ENCODE data around the gene PRKAR1B.

The PRKAR1B gene

GRCh38 chr7:611281-611810 lies 115.7 kb downstream of the PRKAR1B start:
- H3K4me3 ChIP-seq (ENCODE audit: low read depth, low read length): no peak overlapping the region
- TF ChIP-seq CTCF (conservative IDR thresholded peaks at IDR 0.05; ENCODE audit: low read depth, low read length): no peak
- peak; percentile 15 for DNase-seq (ENCODE audit: low read depth)

GRCh38 chr7:610531-611280 lies 116.4 kb downstream of the PRKAR1B start:
- no peak for TF ChIP-seq CTCF (conservative IDR thresholded peaks at IDR 0.05; ENCODE audit: low read depth, low read length)
- DNase-seq (ENCODE audit: low read depth): peak; percentile 83
- H3K4me3 ChIP-seq (ENCODE audit: low read depth, low read length): no peak overlapping the region

DNA sequence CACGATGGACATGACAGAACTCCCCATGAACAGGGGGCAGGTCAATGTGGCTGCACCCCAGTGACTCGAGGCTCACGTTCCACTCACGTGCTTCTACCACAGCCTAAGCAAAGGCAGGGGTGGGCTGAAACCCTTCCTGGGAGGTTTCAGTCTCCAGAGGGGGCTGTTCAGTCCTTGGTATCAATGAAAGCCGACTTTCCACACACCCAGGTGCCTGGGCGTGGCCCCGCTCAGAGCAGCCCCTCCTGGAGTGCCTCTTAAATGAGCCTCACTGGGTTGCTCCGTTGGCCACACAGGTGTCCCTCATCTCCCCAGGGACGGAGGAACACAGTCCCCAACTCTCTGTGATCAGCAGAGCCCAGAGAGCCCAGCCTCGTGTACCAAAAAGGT lies 116.9 kb downstream of the PRKAR1B start:
- TF ChIP-seq CTCF (conservative IDR thresholded peaks at IDR 0.05; ENCODE audit: low read depth, low read length): no peak
- H3K4me3 ChIP-seq (ENCODE audit: low read depth, low read length): no peak overlapping the region

DNA sequence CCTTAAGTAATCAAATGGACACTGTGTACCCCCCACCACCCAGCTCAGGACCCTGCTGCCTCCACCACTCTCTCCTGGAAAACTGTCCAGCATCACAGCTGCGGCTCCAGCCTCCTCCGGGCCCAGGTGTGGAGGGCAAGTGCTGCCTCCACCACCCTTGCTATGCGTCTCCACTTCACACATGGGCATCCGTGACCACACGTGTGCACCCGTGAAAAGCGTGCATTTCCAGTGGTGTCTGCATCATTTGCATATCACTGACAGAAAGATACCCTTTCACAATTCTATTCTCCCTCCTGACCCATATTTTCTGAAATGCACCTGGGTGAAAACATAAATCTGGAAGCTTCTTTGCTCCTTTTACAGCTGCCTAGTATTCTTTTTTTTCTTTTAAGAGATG lies 117.7 kb downstream of the PRKAR1B start:
- no peak for TF ChIP-seq CTCF (conservative IDR thresholded peaks at IDR 0.05; ENCODE audit: low read depth, low read length)
- no peak overlapping the region for H3K4me3 ChIP-seq (ENCODE audit: low read depth, low read length)
- no peak for DNase-seq (ENCODE audit: low read depth)

More for the DNA sequence above, 116.9 kb downstream of the PRKAR1B start:
- DNase-seq (ENCODE audit: low read depth): no peak

GRCh38 chr7:608954-609353 lies 118.1 kb downstream of the PRKAR1B start:
- DNase-seq (ENCODE audit: low read depth): peak; percentile 42
- TF ChIP-seq CTCF (conservative IDR thresholded peaks at IDR 0.05; ENCODE audit: low read depth, low read length): no peak
- H3K4me3 ChIP-seq (ENCODE audit: low read depth, low read length): no peak overlapping the region

DNA sequence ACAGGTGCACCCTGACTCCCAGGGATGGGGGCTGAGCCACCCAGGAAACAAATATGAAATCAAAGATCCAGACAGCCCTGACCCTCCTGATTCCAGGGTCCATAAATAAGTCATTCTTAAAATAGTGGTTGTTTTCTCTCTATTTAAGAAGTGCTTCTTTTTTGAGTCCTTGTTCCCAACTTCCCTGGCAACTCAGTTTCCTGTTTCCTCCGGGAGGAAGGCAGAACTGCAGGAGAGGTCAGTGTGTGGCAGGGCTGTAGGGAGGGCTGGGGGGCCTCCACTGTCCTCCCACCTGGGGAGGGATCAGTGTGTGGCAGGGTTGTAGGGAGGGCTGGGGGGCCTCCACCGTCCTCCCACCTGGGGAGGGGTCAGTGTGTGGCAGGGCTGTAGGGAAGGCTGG lies 118.7 kb downstream of the PRKAR1B start:
- no peak for DNase-seq (ENCODE audit: low read depth)
- no peak overlapping the region for H3K4me3 ChIP-seq (ENCODE audit: low read depth, low read length)
- TF ChIP-seq CTCF (conservative IDR thresholded peaks at IDR 0.05; ENCODE audit: low read depth, low read length): no peak

GRCh38 chr7:607938-608337 lies 119.1 kb downstream of the PRKAR1B start:
- no peak for DNase-seq (ENCODE audit: low read depth)
- no peak overlapping the region for H3K4me3 ChIP-seq (ENCODE audit: low read depth, low read length)
- TF ChIP-seq CTCF (conservative IDR thresholded peaks at IDR 0.05; ENCODE audit: low read depth, low read length): no peak
